Neural cell (in vitro differentiated cells): Measurements from ENCODE around the gene FHAD1.

Experiments
- CTCF ChIP-seq: fragments of 450-650 bp; IDR thresholded peaks from 2 replicates; pipeline ENCODE4 v1.5.1; 2014; ENCODE audit warnings: antibody characterized with exemption, mild to moderate bottlenecking, moderate library complexity; ENCODE audit not compliant: poor library complexity, severe bottlenecking
- RAD21 ChIP-seq: fragments of 450-650 bp; conservative IDR thresholded peaks from 2 replicates; pipeline ENCODE4 v1.6.1; 2014; ENCODE audit warnings: antibody characterized with exemption, mild to moderate bottlenecking, moderate library complexity
- TAF1 ChIP-seq: IDR thresholded peaks from 2 replicates; pipeline ENCODE4 v1.6.1; 2012; ENCODE audit warnings: low read depth
- TF ChIP-seq, protein P1 (sequence below): IDR thresholded peaks from 2 replicates; pipeline ENCODE4 v1.6.1; 2012; ENCODE audit warnings: borderline replicate concordance

DNA sequence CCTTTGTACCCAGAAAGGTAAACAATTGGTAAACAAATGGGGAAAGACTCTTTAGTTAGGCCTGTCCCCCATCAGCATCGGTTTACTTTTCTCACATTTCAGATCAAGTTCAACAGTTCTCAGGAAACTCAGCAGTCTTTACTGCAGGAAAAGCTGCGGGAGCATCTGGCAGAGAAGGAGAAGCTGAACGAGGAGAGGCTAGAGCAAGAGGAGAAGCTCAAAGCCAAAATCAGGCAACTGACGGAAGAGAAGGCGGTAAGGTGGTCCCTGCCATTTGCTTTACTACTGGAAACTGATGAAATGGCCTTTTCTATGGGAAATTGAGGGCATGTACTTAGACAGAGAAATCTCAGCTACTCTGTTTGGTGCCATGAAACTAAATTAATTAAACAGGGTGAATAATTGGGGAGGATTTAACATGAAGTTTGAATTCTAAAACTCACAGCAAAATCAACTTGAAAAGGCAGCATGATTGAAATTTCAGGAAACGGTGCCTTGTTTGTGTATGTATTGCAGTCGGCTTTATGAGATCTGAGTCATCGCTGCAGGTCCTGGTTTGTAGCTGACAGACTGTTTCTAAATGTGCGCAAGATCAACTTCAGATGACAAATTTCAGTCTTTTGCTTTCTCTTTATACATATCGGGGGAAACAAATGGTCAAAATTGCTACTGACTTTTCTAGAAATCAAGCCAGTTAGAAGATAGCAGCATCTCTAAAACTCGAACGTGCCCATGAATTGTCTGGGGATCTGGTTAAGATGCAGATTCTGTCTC lies 94.8 kb downstream of the FHAD1 start:
- TF ChIP-seq, protein P1, sequence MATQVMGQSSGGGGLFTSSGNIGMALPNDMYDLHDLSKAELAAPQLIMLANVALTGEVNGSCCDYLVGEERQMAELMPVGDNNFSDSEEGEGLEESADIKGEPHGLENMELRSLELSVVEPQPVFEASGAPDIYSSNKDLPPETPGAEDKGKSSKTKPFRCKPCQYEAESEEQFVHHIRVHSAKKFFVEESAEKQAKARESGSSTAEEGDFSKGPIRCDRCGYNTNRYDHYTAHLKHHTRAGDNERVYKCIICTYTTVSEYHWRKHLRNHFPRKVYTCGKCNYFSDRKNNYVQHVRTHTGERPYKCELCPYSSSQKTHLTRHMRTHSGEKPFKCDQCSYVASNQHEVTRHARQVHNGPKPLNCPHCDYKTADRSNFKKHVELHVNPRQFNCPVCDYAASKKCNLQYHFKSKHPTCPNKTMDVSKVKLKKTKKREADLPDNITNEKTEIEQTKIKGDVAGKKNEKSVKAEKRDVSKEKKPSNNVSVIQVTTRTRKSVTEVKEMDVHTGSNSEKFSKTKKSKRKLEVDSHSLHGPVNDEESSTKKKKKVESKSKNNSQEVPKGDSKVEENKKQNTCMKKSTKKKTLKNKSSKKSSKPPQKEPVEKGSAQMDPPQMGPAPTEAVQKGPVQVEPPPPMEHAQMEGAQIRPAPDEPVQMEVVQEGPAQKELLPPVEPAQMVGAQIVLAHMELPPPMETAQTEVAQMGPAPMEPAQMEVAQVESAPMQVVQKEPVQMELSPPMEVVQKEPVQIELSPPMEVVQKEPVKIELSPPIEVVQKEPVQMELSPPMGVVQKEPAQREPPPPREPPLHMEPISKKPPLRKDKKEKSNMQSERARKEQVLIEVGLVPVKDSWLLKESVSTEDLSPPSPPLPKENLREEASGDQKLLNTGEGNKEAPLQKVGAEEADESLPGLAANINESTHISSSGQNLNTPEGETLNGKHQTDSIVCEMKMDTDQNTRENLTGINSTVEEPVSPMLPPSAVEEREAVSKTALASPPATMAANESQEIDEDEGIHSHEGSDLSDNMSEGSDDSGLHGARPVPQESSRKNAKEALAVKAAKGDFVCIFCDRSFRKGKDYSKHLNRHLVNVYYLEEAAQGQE: no peak
- TF ChIP-seq CTCF (no peak), TAF1 (no peak), RAD21 (no peak)
